Dermis blood vessel endothelial cell (primary cell): ENCODE results near the gene PTN. TPM values are rescaled to one million over a fixed set of nuclear protein-coding genes. Genes with fewer than 3 reads are reported as not detected.
"Not testable (repeated sequence)": the region's sequence is repeated elsewhere in the genome, so short reads cannot be mapped to it uniquely, and the experiment has no call there.

Experiments
- DNase-seq: peaks from one replicate; pipeline ENCODE4 v3.0.0; 2010
- total RNA-seq: library from RNA; depleted of rRNA; stranded (reverse); fragments of >200 nt; gene quantifications from 2 replicates; pipeline ENCODE4 v1.2.3, GENCODE V29; 2014

Gene PTN
- total RNA-seq, 1 donor from 2014 or later: under 0.01 TPM

GRCh38 chr7:137324796-137325696 lies 18.5 kb downstream of the PTN start:
- no peak for DNase-seq

GRCh38 chr7:137316648-137317353 lies 26.7 kb downstream of the PTN start:
- DNase-seq: no peak

- DNase-seq: no peak
These were observed 30.3 kb downstream of the PTN start for GRCh38 chr7:137313201-137313600.

GRCh38 chr7:137306748-137307147 lies 36.8 kb downstream of the PTN start:
- DNase-seq: no peak

GRCh38 chr7:137305901-137306621 lies 37.5 kb downstream of the PTN start:
- DNase-seq: no peak

GRCh38 chr7:137304624-137305235 lies 38.8 kb downstream of the PTN start:
- no peak for DNase-seq

- no peak for DNase-seq
These were observed 39.4 kb downstream of the PTN start for GRCh38 chr7:137304165-137304564.

GRCh38 chr7:137302081-137302480 lies 41.5 kb downstream of the PTN start:
- no peak for DNase-seq

GRCh38 chr7:137298464-137298794 lies 45.1 kb downstream of the PTN start:
- DNase-seq: no peak

- DNase-seq: no peak
These were observed 45.7 kb downstream of the PTN start for GRCh38 chr7:137297551-137298463.

- DNase-seq: no peak
These were observed 47.0 kb downstream of the PTN start for GRCh38 chr7:137296576-137296975.

GRCh38 chr7:137295739-137296324 lies 47.7 kb downstream of the PTN start:
- no peak for DNase-seq

- DNase-seq: no peak
These were observed 54.4 kb downstream of the PTN start for GRCh38 chr7:137289101-137289500.

GRCh38 chr7:137287651-137288258 lies 55.8 kb downstream of the PTN start:
- DNase-seq: no peak

- no peak for DNase-seq
These were observed 60.4 kb downstream of the PTN start for GRCh38 chr7:137283153-137283552.

GRCh38 chr7:137282043-137282442 lies 61.5 kb downstream of the PTN start:
- no peak for DNase-seq

GRCh38 chr7:137276189-137276588 lies 67.3 kb downstream of the PTN start:
- DNase-seq: no peak

- DNase-seq: no peak
These were observed 71.3 kb downstream of the PTN start for GRCh38 chr7:137272249-137272648.

- DNase-seq: no peak
These were observed 74.3 kb downstream of the PTN start for GRCh38 chr7:137269240-137269639.

GRCh38 chr7:137268001-137268865 lies 75.3 kb downstream of the PTN start:
- DNase-seq: not testable (repeated sequence)
